Endothelial cell of umbilical vein (primary cell): ENCODE data around the gene DLX1.

ENCODE experiments used
- FOS ChIP-seq: IDR thresholded peaks from 2 replicates; pipeline ENCODE4 v1.6.1; 2011; ENCODE audit warnings: mild to moderate bottlenecking, low read length, moderate library complexity, borderline replicate concordance; ENCODE audit not compliant: insufficient read depth
- TF ChIP-seq, protein P1 (sequence below), 2 donors: IDR thresholded peaks; 1 replicate in 1 of 2; 2 replicates in 1 of 2; pipeline ENCODE4 v1.5.1; 2011; ENCODE audit warnings: low read length in 2 of 2, mild to moderate bottlenecking in 2 of 2, moderate library complexity in 2 of 2, control low read depth in 1 of 2, inconsistent platforms in 1 of 2, low read depth in 1 of 2; ENCODE audit not compliant: insufficient read depth in 1 of 2; ENCODE audit errors: extremely low read depth in 1 of 2

DNA sequence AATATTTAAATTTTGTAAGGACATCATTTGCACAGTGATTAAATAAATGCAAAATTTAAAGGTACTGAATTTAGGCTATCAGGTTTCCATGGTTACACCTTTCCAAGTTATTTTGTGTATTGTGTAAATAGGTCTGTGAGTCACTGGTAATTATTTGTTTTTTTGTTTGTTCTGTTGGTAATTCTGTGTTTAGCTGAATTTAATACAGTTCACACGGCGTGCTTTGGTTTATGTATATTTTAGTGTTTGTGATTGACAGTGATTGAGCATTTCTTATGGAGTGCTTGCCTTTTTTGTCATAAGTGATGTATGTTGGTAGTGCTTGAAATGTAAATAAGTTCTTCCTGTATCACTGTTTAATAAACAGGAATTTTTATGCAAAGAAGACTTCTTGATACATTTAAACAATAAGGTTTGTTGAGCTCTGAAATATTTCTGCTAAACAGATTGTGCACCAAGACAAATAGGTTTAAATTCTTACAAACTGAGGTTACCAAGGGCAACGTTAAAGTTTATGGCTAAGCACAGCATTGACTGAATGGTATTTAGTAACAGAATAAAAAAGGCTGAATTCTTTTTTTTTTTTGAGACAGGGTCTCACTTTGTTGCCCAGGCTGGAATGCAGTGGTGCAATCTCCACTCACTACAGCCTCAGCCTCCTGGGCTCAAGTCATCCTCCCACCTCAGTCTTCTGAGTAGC lies 38.3 kb upstream of the DLX1 start:
- TF ChIP-seq, protein P1, sequence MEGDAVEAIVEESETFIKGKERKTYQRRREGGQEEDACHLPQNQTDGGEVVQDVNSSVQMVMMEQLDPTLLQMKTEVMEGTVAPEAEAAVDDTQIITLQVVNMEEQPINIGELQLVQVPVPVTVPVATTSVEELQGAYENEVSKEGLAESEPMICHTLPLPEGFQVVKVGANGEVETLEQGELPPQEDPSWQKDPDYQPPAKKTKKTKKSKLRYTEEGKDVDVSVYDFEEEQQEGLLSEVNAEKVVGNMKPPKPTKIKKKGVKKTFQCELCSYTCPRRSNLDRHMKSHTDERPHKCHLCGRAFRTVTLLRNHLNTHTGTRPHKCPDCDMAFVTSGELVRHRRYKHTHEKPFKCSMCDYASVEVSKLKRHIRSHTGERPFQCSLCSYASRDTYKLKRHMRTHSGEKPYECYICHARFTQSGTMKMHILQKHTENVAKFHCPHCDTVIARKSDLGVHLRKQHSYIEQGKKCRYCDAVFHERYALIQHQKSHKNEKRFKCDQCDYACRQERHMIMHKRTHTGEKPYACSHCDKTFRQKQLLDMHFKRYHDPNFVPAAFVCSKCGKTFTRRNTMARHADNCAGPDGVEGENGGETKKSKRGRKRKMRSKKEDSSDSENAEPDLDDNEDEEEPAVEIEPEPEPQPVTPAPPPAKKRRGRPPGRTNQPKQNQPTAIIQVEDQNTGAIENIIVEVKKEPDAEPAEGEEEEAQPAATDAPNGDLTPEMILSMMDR (IDR thresholded peaks at IDR 0.05; ENCODE audit: extremely low read depth in 1 of 2, insufficient read depth in 1 of 2, low read depth in 1 of 2, low read length in 2 of 2): no peak
- TF ChIP-seq FOS: no peak
